Nephron progenitor cell (in vitro differentiated cells): ENCODE measurements around the gene FBRSL1.
A peak's percentile ranks its signal among the peaks of the same experiment; 100 is the strongest.

Experiments
- DNase-seq: peaks from one replicate; pipeline ENCODE4 v3.0.0; 2021
- H3K27ac Mint-ChIP-seq: 2 replicates; pipeline ENCODE4 v1.8.0; 2021; ENCODE audit warnings: mild to moderate bottlenecking, moderate library complexity, mixed read lengths
- H3K27me3 Mint-ChIP-seq: 2 replicates; pipeline ENCODE4 v1.8.0; 2021; ENCODE audit warnings: mild to moderate bottlenecking, low read depth, mixed read lengths; ENCODE audit not compliant: poor library complexity
- H3K36me3 Mint-ChIP-seq: 2 replicates; pipeline ENCODE4 v1.8.0; 2021; ENCODE audit warnings: low read depth, mixed read lengths
- H3K4me1 Mint-ChIP-seq: 2 replicates; pipeline ENCODE4 v1.8.0; 2021; ENCODE audit warnings: mixed read lengths
- H3K4me3 Mint-ChIP-seq: 2 replicates; pipeline ENCODE4 v1.8.0; 2021; ENCODE audit warnings: mild to moderate bottlenecking, moderate library complexity, mixed read lengths
- H3K9me3 Mint-ChIP-seq: 2 replicates; pipeline ENCODE4 v1.8.0; 2021; ENCODE audit warnings: mild to moderate bottlenecking, moderate library complexity, mixed read lengths
- TF ChIP-seq, protein P1 (sequence below): fragments of 200-600 bp; sonication (generic); IDR thresholded peaks from 2 replicates; pipeline ENCODE4 v1.5.0; 2021; ENCODE audit warnings: antibody characterized with exemption

The FBRSL1 gene

DNA sequence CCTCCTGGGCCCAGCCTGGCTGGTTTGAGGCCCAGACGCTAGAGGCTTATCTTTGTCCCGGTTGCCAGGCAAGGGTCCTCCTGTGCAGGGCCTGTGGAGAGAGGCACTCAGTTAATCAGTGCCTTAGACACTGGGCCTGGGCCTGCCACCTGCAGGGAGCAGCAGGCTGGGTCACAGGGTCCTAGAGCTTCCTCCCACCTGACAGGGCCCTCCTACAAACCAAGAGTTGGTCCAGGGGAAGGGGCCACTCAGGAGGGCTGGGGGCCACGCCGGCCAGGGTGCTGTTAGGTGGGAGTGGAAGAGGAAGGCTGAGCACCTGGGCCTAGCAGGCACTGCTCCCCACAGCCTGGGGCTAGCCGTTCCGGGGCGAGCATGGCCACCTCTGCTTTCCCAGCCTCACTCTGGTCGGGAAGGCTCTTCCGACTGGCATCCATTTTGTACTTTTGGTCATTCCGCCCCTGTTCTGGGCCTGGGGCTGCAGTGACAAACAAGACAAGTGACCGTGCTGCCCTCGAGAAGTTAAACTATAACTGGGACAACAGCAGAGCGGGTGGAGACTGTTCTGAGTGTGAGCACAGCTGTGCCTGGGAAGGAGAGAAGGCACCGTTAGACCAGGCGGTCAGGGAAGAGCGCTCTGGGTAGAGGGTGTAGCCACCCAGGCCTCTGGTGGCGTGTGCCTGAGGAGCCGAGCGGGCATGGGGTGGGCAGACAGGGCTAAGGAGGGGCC is 27.2 kb downstream of the FBRSL1 start:
- H3K4me3 Mint-ChIP-seq = no peak overlapping the region
- TF ChIP-seq, protein P1, sequence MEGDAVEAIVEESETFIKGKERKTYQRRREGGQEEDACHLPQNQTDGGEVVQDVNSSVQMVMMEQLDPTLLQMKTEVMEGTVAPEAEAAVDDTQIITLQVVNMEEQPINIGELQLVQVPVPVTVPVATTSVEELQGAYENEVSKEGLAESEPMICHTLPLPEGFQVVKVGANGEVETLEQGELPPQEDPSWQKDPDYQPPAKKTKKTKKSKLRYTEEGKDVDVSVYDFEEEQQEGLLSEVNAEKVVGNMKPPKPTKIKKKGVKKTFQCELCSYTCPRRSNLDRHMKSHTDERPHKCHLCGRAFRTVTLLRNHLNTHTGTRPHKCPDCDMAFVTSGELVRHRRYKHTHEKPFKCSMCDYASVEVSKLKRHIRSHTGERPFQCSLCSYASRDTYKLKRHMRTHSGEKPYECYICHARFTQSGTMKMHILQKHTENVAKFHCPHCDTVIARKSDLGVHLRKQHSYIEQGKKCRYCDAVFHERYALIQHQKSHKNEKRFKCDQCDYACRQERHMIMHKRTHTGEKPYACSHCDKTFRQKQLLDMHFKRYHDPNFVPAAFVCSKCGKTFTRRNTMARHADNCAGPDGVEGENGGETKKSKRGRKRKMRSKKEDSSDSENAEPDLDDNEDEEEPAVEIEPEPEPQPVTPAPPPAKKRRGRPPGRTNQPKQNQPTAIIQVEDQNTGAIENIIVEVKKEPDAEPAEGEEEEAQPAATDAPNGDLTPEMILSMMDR = no peak
- H3K27ac Mint-ChIP-seq = peak overlapping the region; percentile 87
- H3K4me1 Mint-ChIP-seq = peaks cover 30% of the 10 kb centered on the region
- DNase-seq = no peak
- peaks cover 37% of the 10 kb centered on the region for H3K36me3 Mint-ChIP-seq
- peaks cover 16% of the 10 kb centered on the region for H3K9me3 Mint-ChIP-seq
- H3K27me3 Mint-ChIP-seq = peaks cover 2% of the 10 kb centered on the region

DNA sequence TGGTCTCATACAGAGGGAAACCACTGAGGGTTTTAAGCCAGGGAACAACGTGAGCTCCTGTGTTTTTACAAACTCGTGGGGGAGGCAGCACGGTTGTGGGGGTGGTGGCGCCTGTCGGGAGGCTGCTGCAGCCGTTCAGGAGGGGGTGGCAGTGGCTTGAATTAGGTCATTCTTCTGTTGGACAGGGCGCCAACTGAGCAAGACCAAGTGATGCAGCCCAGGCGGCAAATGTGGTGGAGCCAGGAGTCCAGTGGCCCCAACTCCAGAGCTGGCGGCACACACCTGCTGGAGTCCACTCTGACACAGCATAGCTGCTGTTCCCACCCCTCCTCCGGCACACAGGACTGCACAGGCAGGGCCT is 27.8 kb downstream of the FBRSL1 start:
- TF ChIP-seq, protein P1 = no peak
- Mint-ChIP-seq H3K36me3 (peaks cover 37% of the 10 kb centered on the region), H3K27me3 (peaks cover 2% of the 10 kb centered on the region), H3K9me3 (peaks cover 16% of the 10 kb centered on the region), H3K4me3 (no peak overlapping the region), H3K27ac (peak overlapping the region; percentile 87), H3K4me1 (peaks cover 30% of the 10 kb centered on the region)
- no peak for DNase-seq

DNA sequence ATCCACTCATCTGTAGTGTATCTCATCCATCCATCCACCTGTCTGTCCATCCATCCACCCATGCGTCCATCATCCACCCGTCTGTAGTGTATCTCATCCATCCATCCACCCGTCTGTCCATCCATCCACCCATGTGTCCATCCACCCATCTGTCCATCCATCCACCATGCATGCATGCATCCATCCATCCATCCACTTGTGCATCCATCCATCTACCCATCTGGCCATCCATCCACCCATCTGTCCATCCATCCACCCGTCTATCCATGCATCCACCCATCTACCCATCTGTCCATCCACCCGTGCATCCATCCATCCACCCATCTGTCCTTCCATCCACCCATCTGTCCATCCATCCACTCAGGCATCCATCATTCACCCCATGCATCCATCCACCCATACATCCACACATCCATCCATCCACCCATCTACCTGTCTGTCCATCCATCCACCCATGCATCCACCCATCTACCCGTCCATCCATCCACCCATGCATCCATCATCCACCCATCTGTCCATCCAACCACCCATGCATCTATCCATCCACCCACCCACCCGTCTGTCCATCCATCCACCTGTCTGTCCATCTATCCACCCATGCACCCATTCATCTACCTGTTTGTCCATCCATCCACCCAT is 28.5 kb downstream of the FBRSL1 start:
- H3K36me3 Mint-ChIP-seq = peaks cover 37% of the 10 kb centered on the region
- no peak overlapping the region for H3K27ac Mint-ChIP-seq
- TF ChIP-seq, protein P1 = no peak
- peaks cover 16% of the 10 kb centered on the region for H3K9me3 Mint-ChIP-seq
- no peak overlapping the region for H3K4me3 Mint-ChIP-seq
- H3K27me3 Mint-ChIP-seq = peaks cover 2% of the 10 kb centered on the region
- DNase-seq = no peak
- H3K4me1 Mint-ChIP-seq = peaks cover 22% of the 10 kb centered on the region

DNA sequence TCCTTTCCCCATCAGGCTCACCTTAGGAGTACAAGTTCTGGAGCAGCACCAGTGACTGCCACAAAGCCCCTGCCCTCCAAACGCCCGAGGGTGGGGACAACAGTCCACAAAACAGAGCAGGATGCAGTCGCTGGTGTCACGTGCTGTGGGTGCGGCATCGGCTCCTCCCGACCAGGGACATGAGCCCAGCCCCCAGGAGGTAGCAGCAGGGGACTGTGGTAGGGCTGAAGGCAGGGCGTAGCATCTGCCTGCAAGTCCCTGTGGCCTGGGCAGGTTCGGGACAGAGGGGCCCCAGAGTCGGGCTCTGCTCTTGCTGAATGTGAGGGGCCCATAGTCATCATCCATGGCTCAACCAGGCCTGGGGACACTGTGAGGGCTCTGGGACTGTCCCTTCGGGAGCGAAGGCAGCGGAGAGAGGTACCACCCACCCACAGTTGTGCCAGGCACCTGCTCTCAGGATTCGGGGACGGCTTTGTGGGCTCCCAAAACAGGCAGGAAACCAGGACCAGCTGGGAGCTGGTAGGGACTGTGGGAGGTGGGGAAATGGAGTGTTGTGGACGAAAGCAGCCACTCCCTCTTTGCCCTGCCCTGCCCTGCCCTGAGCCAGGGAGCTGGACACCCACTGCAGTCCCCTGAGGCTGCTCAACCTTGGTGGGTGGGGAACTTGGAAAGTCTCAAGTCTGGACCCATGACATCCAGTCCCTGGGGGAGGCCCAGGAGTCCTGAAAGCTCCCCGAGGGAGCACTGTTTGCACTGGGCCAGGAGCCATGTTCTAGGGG is 30.7 kb downstream of the FBRSL1 start:
- Mint-ChIP-seq H3K9me3 (peaks cover 16% of the 10 kb centered on the region), H3K4me3 (no peak overlapping the region), H3K4me1 (peaks cover 21% of the 10 kb centered on the region), H3K27me3 (peaks cover 2% of the 10 kb centered on the region), H3K36me3 (peaks cover 29% of the 10 kb centered on the region), H3K27ac (no peak overlapping the region)
- DNase-seq = no peak
- TF ChIP-seq, protein P1 = no peak

DNA sequence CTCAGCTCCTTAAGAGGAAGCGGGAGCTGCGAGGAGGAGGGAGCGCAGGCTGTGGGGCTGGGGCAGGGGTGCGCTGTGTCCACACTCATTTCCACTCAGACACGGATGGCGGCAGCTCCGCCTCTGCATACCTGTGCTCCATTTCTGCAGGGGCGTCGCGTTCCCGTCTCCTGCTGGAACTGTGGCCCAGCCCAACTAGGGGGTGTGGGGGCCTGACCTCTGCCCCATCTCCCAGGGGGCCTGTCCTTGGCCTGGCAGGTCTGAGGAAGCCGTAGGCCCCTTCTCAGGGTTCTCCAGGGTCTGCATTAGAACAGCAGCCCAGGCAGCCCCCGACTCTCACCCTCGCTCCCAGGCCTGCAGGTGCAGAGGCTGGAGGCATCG is 31.2 kb downstream of the FBRSL1 start:
- DNase-seq = no peak
- H3K9me3 Mint-ChIP-seq = peaks cover 16% of the 10 kb centered on the region

More for the DNA sequence above, 31.2 kb downstream of the FBRSL1 start:
- TF ChIP-seq, protein P1 = no peak
- Mint-ChIP-seq H3K27ac (no peak overlapping the region), H3K27me3 (peaks cover 2% of the 10 kb centered on the region), H3K4me1 (peaks cover 21% of the 10 kb centered on the region), H3K4me3 (no peak overlapping the region), H3K36me3 (peaks cover 24% of the 10 kb centered on the region)
